GM12878 (cell line): ENCODE results near the gene PLCXD1. TPM values are rescaled to one million over a fixed set of nuclear protein-coding genes. Genes with fewer than 3 reads are reported as not detected.

ENCODE experiments used
- ATAC-seq: fragments of 200-7000 bp; cut with Tn5 transposase; 3 replicates; pipeline ENCODE4 v1.9.1; 2020; ENCODE audit warnings: mild to moderate bottlenecking, moderate library complexity
- BruUV-seq: library from RNA; stranded (reverse); fragments of 400-500 nt; replicated peaks from 2 replicates; lab custom pipeline; 2021; lab: Mats Ljungman, UMichigan
- CTCF ChIA-PET: fragments of 300-600 bp; sonication (Branson Sonifier 250); formaldehyde crosslinking; extraction: SDS; loops from one replicate; lab custom pipeline; 2021; ENCODE audit warnings: inconsistent platforms; lab: Yijun Ruan, JAX
- POLR2A ChIA-PET: fragments of 350-600 bp; formaldehyde crosslinking; extraction: SDS; loops from one replicate; lab custom pipeline; 2021; ENCODE audit warnings: inconsistent platforms; lab: Charles Lee
- RAD21 ChIA-PET: fragments of 300-600 bp; sonication (Branson Sonifier 250); formaldehyde crosslinking; loops from one replicate; lab custom pipeline; 2023; ENCODE audit warnings: antibody characterized with exemption; ENCODE audit not compliant: unreplicated experiment; lab: Charles Lee
- SMC1A ChIA-PET: fragments of 300-600 bp; sonication (Branson Sonifier 250); formaldehyde crosslinking; loops from one replicate; lab custom pipeline; 2023; ENCODE audit not compliant: unreplicated experiment, uncharacterized antibody; lab: Charles Lee
- DNase-seq: peaks from one replicate; pipeline ENCODE4 v3.0.0-alpha.2; 2011; ENCODE audit warnings: low read depth, low spot score
- FAIRE-seq: peaks from 3 replicates; lab custom pipeline; 2011; peaks lifted over from hg19 to GRCh38; lab: Jason Lieb, UNC
- H2AFZ ChIP-seq: 2 replicates; pipeline ENCODE4 v1.6.0; 2011; ENCODE audit warnings: low read depth, low read length, control low read depth; ENCODE audit not compliant: control insufficient read depth
- H3K27ac ChIP-seq: 2 replicates; pipeline ENCODE4 v1.5.1; 2011; ENCODE audit warnings: control low read depth; ENCODE audit not compliant: control insufficient read depth, insufficient read depth
- H3K27me3 ChIP-seq, 2 experiments: replicated peaks in 1 of 2; 2 replicates each; pipeline versions ENCODE4 v1.6.0 to v1.6.1; 2011; ENCODE audit warnings: low read length in 1 of 2; ENCODE audit not compliant: control insufficient read depth in 2 of 2, insufficient read depth in 2 of 2
- H3K36me3 ChIP-seq, 2 experiments: 2 replicates each; pipeline ENCODE4 v1.5.1; 2011; ENCODE audit warnings: low read length in 1 of 2; ENCODE audit not compliant: control insufficient read depth in 2 of 2, insufficient read depth in 2 of 2
- H3K4me1 ChIP-seq: 2 replicates; pipeline ENCODE4 v1.6.1; 2011; ENCODE audit warnings: mild to moderate bottlenecking, low read length, moderate library complexity, mixed read lengths; ENCODE audit not compliant: control insufficient read depth, insufficient read depth
- H3K4me2 ChIP-seq: 2 replicates; pipeline ENCODE4 v1.6.0; 2011; ENCODE audit warnings: control low read depth; ENCODE audit not compliant: control insufficient read depth, insufficient read depth
- H3K4me3 ChIP-seq: fragments of 200-600 bp; sonication (generic); 2 replicates; pipeline ENCODE4 v1.5.1; 2016
- H3K79me2 ChIP-seq: 2 replicates; pipeline ENCODE4 v1.6.0; 2011; ENCODE audit warnings: low read length; ENCODE audit not compliant: control insufficient read depth, insufficient read depth
- H3K9ac ChIP-seq: 2 replicates; pipeline ENCODE4 v1.8.0; 2011; ENCODE audit warnings: low read length, control low read depth, mixed read lengths; ENCODE audit not compliant: control insufficient read depth, insufficient read depth
- H3K9me3 ChIP-seq: replicated peaks from 3 replicates; pipeline ENCODE4 v1.5.1; 2011; ENCODE audit warnings: mild to moderate bottlenecking, low read length; ENCODE audit not compliant: control insufficient read depth, insufficient read depth
- H4K20me1 ChIP-seq: 2 replicates; pipeline ENCODE4 v1.6.0; 2011; ENCODE audit not compliant: control insufficient read depth, insufficient read depth
- BACH1 ChIP-seq: fragments of 450-650 bp; IDR thresholded peaks from 2 replicates; pipeline ENCODE4 v1.6.1; 2017; ENCODE audit warnings: mild to moderate bottlenecking, borderline replicate concordance
- CREM ChIP-seq: IDR thresholded peaks from 2 replicates; pipeline ENCODE4 v1.6.1; 2014; ENCODE audit warnings: antibody characterized with exemption, low read depth
- EED ChIP-seq: sonication (generic); IDR thresholded peaks from 2 replicates; pipeline ENCODE4 v1.6.1; 2016; ENCODE audit warnings: antibody characterized with exemption, low read depth
- MTA3 ChIP-seq: IDR thresholded peaks from 2 replicates; pipeline ENCODE4 v1.6.1; 2012; ENCODE audit warnings: low read length, inconsistent platforms, borderline replicate concordance
- MXI1 ChIP-seq: fragments of 150-350 bp; IDR thresholded peaks from 2 replicates; pipeline ENCODE4 v1.6.1; 2011; ENCODE audit warnings: low read depth, mild to moderate bottlenecking, inconsistent platforms, low read length, improper control_type of control experiment
- NFYA ChIP-seq: IDR thresholded peaks from 2 replicates; pipeline ENCODE4 v1.6.1; 2011; ENCODE audit warnings: low read depth, mild to moderate bottlenecking, low read length, improper control_type of control experiment, borderline replicate concordance
- NR2C1 ChIP-seq: fragments of 450-650 bp; IDR thresholded peaks from 2 replicates; pipeline ENCODE4 v1.6.1; 2017; ENCODE audit warnings: antibody characterized with exemption, mild to moderate bottlenecking, moderate library complexity
- POLR2A ChIP-seq: IDR thresholded peaks from 2 replicates; pipeline ENCODE4 v1.6.1; 2011; ENCODE audit warnings: low read depth, mild to moderate bottlenecking, low read length
- SIN3A ChIP-seq: IDR thresholded peaks from 2 replicates; pipeline ENCODE4 v1.6.1; 2012; ENCODE audit warnings: low read depth, low read length, improper control_type of control experiment
- SMAD1 ChIP-seq: fragments of 450-650 bp; IDR thresholded peaks from 2 replicates; pipeline ENCODE4 v1.6.1; 2018; ENCODE audit warnings: mild to moderate bottlenecking, low read depth; ENCODE audit not compliant: partially characterized antibody
- STAT3 ChIP-seq: IDR thresholded peaks from 2 replicates; pipeline ENCODE4 v1.6.1; 2011; ENCODE audit warnings: low read depth, low read length, improper control_type of control experiment
- SUPT20H ChIP-seq: IDR thresholded peaks from 2 replicates; pipeline ENCODE4 v1.6.1; 2011; ENCODE audit warnings: low read depth, mild to moderate bottlenecking, low read length, moderate library complexity, borderline replicate concordance; ENCODE audit not compliant: control insufficient read depth
- SUZ12 ChIP-seq: fragments of 200-600 bp; sonication (generic); IDR thresholded peaks from one replicate; pipeline ENCODE4 v1.6.1; 2018; ENCODE audit warnings: antibody characterized with exemption, mild to moderate bottlenecking; ENCODE audit not compliant: unreplicated experiment
- TARDBP ChIP-seq: IDR thresholded peaks from 2 replicates; pipeline ENCODE4 v1.6.1; 2016; ENCODE audit warnings: borderline replicate concordance
- ZBED1 ChIP-seq: IDR thresholded peaks from 2 replicates; pipeline ENCODE4 v1.6.1; 2016; ENCODE audit warnings: borderline replicate concordance
- ZSCAN29 ChIP-seq: fragments of 450-650 bp; IDR thresholded peaks from 2 replicates; pipeline ENCODE4 v1.6.1; 2017; ENCODE audit warnings: mild to moderate bottlenecking, moderate library complexity
- ZZZ3 ChIP-seq: IDR thresholded peaks from 2 replicates; pipeline ENCODE4 v1.6.1; 2011; ENCODE audit warnings: low read depth; ENCODE audit not compliant: control insufficient read depth, insufficient read length
- WGBS: methylation state at CpG from one replicate; pipeline ENCODE4 v1.1.6; 2016; ENCODE audit warnings: low lambda C conversion rate; ENCODE audit not compliant: insufficient replicate concordance, insufficient coverage; ENCODE audit errors: missing lambda C conversion rate; 5-methylcytosine and 5-hydroxymethylcytosine counted together
- in situ Hi-C: fragments of 300-500 bp; cut with MboI; formaldehyde crosslinking; loops from 9 replicates; pipeline ENCODE4 v1.14.3; 2018; ENCODE audit warnings: mixed read lengths
- intact Hi-C: fragments of 100-400 bp; cut with micrococcal nuclease; formaldehyde crosslinking; loops from one replicate; pipeline ENCODE4 v1.14.2; 2022; ENCODE audit not compliant: unreplicated experiment
- polyA plus RNA-seq, 11 experiments: library from polyadenylated mRNA; depleted of rRNA in 4 of 11; unstranded in 6 of 11; stranded (reverse) in 5 of 11; fragments of >200 nt; fragmentation: Nextera tagmentation in 4 of 11; fragmentation: Illumina TruSeq in 1 of 11; extraction: Ambion mirVana in 4 of 11; extraction: Trizol in 1 of 11; gene quantifications; 1 replicate in 1 of 11; 2 replicates in 10 of 11; pipeline versions ENCODE4 v1.2.1 to v1.2.3, GENCODE V29; 2011 to 2016; ENCODE audit warnings: inconsistent platforms in 2 of 11, missing spikeins in 2 of 11, low read depth in 1 of 11
- total RNA-seq, 4 experiments: library from RNA; depleted of rRNA in 3 of 4; stranded (reverse); fragments of >200 nt in 3 of 4; fragmentation: Illumina TruSeq in 1 of 4; extraction: Trizol in 1 of 4; gene quantifications; 2 replicates each; pipeline versions ENCODE4 v1.2.1 to v1.2.3, GENCODE V29; 2013 to 2021
- TF ChIP-seq, protein P1 (sequence below): fragments of 450-650 bp; formaldehyde crosslinking; IDR thresholded peaks from 2 replicates; pipeline ENCODE4 v1.4.0; 2022; ENCODE audit warnings: mild to moderate bottlenecking, moderate library complexity
- TF ChIP-seq, protein P2 (sequence below): fragments of 450-650 bp; IDR thresholded peaks from 2 replicates; pipeline ENCODE4 v1.6.1; 2018; ENCODE audit warnings: borderline replicate concordance, mild to moderate bottlenecking; ENCODE audit not compliant: partially characterized antibody

PLCXD1 gene
- total and polyA plus RNA-seq, 10 of the 15 experiments (the other 5 are each of a cell fraction or from before 2014, with no cell fraction given), result 2.4 to 49.7 (median 18.0) TPM

DNA sequence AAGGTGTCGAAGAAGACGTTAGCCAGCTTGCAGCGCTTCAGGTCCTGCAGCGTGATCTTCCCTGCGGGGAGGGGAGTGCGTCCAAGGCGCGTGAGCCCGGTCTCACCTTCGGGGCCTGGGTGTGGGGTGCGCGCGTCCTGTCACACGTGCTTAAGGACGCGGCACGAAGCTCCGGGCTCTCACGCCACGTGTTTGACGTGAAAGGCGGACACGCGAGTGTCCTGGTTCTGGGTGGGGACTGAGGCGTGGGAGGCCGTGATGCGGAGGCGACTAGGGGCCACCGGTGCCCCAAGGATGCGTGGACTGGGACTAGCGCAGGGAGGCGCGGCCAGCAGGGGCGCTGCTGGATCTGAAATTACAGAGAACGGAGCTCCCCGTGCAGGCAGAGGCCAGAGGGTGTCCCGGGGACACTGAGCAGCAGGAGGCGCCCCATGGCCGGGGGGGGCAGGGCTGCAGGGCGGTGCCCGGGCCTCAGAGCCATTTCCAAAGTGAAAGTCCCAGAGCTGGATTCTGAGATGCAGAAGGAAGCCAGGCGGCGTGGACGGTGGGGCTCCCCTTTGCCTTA is 57.7 kb downstream of the PLCXD1 start:
- ChIA-PET RAD21 (no interaction called here), CTCF (no interaction called here), POLR2A (no interaction called here), SMC1A (no interaction called here)
- in situ Hi-C loops, result no loop called here
- 97% methylated on average over 37 of the region's 44 CpGs for WGBS
- H3K27me3 ChIP-seq, result no peaks in the 10 kb centered on the region
- no peak overlapping the region for H3K9ac ChIP-seq
- H4K20me1 ChIP-seq, result no peaks in the 10 kb centered on the region
- no peaks in the 10 kb centered on the region for H3K79me2 ChIP-seq
- no peaks in the 10 kb centered on the region for H3K36me3 ChIP-seq
- H3K4me2 ChIP-seq, result no peak overlapping the region
- no peak overlapping the region for H3K27ac ChIP-seq
- H3K4me3 ChIP-seq, result no peak overlapping the region
- FAIRE-seq, result no peak
- TF ChIP-seq STAT3 (no peak), ZZZ3 (no peak), TARDBP (no peak), ZBED1 (no peak), ZSCAN29 (no peak), NFYA (no peak), SMAD1 (no peak), CREM (no peak), EED (no peak), BACH1 (no peak), MTA3 (no peak), POLR2A (no peak), SUPT20H (no peak), SUZ12 (no peak), MXI1 (no peak), SIN3A (no peak), NR2C1 (no peak)
- TF ChIP-seq, protein P1, sequence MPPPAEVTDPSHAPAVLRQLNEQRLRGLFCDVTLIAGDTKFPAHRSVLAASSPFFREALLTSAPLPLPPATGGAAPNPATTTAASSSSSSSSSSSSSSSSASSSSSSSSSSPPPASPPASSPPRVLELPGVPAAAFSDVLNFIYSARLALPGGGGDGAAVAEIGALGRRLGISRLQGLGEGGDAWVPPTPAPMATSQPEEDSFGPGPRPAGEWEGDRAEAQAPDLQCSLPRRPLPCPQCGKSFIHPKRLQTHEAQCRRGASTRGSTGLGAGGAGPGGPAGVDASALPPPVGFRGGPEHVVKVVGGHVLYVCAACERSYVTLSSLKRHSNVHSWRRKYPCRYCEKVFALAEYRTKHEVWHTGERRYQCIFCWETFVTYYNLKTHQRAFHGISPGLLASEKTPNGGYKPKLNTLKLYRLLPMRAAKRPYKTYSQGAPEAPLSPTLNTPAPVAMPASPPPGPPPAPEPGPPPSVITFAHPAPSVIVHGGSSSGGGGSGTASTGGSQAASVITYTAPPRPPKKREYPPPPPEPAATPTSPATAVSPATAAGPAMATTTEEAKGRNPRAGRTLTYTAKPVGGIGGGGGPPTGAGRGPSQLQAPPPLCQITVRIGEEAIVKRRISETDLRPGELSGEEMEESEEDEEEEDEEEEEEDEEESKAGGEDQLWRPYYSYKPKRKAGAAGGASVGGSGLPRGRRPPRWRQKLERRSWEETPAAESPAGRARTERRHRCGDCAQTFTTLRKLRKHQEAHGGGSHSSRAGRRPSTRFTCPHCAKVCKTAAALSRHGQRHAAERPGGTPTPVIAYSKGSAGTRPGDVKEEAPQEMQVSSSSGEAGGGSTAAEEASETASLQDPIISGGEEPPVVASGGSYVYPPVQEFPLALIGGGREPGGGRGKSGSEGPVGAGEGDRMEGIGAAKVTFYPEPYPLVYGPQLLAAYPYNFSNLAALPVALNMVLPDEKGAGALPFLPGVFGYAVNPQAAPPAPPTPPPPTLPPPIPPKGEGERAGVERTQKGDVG, result no peak
- TF ChIP-seq, protein P2, sequence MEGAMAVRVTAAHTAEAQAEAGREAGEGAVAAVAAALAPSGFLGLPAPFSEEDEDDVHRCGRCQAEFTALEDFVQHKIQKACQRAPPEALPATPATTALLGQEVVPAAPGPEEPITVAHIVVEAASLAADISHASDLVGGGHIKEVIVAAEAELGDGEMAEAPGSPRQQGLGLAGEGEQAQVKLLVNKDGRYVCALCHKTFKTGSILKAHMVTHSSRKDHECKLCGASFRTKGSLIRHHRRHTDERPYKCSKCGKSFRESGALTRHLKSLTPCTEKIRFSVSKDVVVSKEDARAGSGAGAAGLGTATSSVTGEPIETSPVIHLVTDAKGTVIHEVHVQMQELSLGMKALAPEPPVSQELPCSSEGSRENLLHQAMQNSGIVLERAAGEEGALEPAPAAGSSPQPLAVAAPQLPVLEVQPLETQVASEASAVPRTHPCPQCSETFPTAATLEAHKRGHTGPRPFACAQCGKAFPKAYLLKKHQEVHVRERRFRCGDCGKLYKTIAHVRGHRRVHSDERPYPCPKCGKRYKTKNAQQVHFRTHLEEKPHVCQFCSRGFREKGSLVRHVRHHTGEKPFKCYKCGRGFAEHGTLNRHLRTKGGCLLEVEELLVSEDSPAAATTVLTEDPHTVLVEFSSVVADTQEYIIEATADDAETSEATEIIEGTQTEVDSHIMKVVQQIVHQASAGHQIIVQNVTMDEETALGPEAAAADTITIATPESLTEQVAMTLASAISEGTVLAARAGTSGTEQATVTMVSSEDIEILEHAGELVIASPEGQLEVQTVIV, result no peak
- ATAC-seq, result no peak
- DNase-seq, result no peak
- intact Hi-C loops, result no loop called here
- no peak overlapping the region for H2AFZ ChIP-seq
- BruUV-seq, result no TSS peak
- peaks cover 1% of the 10 kb centered on the region; the same call in 2 of the 3 replicates for H3K9me3 ChIP-seq
- no peaks in the 10 kb centered on the region for H3K4me1 ChIP-seq
